Activated CD4-positive, alpha-beta T cell treated with anti-CD3 and anti-CD28 coated beads for 4 hours (primary cell): ENCODE data around the gene FLOT2.
A peak's percentile ranks its signal among the peaks of the same experiment; 100 is the strongest.
"Not testable (repeated sequence)": the region's sequence is repeated elsewhere in the genome, so short reads cannot be mapped to it uniquely, and the experiment has no call there.

ENCODE experiments used
- DNase-seq, 2 donors: peaks; one replicate each; pipeline ENCODE4 v3.0.0-alpha.2; 2020

The FLOT2 gene, protein sequence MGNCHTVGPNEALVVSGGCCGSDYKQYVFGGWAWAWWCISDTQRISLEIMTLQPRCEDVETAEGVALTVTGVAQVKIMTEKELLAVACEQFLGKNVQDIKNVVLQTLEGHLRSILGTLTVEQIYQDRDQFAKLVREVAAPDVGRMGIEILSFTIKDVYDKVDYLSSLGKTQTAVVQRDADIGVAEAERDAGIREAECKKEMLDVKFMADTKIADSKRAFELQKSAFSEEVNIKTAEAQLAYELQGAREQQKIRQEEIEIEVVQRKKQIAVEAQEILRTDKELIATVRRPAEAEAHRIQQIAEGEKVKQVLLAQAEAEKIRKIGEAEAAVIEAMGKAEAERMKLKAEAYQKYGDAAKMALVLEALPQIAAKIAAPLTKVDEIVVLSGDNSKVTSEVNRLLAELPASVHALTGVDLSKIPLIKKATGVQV

DNA sequence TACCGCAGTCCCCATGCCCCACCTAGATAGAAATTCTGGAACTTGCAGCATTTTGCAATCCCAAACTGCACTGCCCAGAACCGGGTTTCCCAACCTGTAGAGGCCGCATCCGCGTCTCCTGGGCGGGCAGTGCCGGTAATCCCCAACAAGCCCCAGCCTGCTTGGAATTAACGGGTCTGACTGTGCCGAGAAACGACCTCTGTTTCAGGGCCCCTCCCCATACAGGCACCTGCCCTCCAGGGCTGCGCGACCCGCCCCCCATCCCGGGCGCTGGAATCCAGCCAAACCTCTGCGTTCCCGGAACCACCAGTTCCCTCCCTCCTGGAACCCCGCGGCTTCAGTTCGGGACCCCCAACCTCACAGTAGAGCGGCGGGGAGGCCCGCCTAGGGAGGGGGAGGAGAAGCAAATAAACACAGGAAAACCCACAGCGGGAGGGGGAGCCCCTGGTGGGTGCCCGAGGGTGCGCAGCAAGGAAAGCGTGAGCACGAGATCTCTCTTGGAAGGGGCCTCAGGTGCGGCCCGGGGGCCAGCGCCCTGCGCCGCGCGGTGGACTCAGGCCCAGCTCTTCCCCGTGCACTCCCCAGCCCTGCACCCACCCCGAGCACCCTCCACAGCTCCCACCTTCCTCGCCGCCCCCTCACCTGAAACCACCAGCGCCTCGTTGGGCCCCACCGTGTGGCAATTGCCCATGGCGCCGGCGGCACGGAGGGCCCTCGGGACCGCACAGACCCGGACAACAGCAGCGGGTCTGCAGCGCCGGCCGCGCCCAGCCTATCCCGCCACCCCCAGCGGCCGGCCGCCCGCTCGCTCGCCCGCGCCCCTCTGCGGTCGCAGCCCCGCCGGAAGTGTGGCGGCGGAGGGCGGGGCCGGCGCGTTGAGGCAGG, at the start of gene FLOT2:
TSS of gene FLOT2 (minus strand) at position 850 of the 885 bp plus-strand sequence. CDS start at position 691, 159 bp downstream.
- DNase-seq: peak; percentile 57 to 61

DNA sequence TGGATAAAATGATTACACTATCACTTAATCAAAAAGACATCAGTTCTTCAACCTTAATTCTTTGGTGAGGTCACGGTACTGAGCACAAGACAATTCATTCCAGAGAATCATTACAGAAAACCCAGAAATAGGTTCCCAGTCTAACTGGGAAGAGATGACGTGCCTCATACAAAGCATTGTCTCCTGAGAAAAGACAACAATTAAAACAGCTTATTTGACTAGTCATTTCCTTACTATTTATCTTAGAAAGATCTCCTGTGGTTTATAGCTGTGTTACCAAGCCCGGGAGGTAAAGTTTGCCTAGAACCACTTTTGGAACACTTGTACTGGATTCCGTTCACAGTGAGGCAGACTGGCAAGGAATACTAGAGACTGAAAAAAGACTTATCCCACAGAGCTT, 48.7 kb upstream of the FLOT2 start:
- DNase-seq: no peak

- no peak for DNase-seq
Observed at GRCh38 chr17:28944862-28945741, 47.6 kb upstream of the FLOT2 start.

DNA sequence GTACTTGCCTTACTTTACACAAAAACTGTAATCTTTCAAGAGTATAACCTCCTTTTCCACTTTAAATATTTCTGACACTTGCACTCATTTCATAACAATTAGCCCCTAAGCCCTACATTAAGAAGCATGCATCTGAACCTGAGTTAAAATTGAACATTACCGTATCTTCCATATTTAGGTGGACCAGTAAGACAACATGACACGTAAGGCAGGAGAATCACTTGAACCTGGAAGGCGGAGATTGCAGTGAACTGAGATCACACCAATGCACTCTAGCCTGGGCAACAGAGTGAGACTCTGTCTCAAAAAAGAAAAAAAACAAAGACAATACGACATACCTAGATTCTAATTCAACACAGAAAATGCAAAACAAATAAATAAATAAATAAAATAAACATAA, 46.8 kb upstream of the FLOT2 start:
- no peak for DNase-seq

DNA sequence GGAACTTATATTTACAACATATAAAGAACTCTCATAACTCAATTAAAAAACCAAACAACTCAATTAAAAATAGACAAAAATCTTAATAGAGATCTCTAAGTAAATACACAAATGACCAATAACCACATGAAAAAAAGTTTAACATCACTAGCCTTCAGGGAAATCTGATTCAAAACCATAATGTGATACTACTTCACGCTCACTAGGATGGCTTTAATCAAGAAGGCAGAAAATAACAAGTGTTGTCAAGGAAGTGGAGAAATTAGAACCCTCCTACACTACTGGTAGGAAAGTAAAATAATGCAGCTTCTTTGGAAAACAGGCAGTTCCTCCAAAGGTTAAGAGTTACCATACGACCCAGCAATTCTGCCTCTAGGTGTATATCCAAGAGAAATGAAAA, 45.4 kb upstream of the FLOT2 start:
- no peak for DNase-seq

DNA sequence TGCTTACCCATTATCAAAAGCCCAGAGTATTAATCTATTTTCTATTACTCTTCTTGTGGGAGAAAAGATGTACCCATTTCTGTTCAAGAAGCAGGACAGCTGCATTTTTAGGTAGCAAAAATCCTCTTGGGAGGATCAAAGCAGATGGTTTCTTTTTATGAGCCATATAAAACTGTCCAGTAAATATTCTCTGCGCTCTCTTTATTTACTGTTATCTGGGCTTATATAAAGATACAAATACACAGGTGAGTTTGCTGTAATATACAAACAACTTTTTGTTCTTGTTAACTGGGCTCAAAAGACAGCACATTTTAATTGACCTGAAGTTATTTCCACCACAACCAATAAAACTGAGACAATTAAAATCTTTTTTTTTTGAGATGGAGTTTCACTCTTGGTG, 43.7 kb upstream of the FLOT2 start:
- no peak for DNase-seq

GRCh38 chr17:28940675-28941074, 43.1 kb upstream of the FLOT2 start:
- DNase-seq: no peak

GRCh38 chr17:28940142-28940541, 42.6 kb upstream of the FLOT2 start:
- DNase-seq: no peak

GRCh38 chr17:28938552-28938951, 41.0 kb upstream of the FLOT2 start:
- DNase-seq: no peak

- no peak for DNase-seq
Observed at GRCh38 chr17:28937044-28937729, 39.7 kb upstream of the FLOT2 start.

DNA sequence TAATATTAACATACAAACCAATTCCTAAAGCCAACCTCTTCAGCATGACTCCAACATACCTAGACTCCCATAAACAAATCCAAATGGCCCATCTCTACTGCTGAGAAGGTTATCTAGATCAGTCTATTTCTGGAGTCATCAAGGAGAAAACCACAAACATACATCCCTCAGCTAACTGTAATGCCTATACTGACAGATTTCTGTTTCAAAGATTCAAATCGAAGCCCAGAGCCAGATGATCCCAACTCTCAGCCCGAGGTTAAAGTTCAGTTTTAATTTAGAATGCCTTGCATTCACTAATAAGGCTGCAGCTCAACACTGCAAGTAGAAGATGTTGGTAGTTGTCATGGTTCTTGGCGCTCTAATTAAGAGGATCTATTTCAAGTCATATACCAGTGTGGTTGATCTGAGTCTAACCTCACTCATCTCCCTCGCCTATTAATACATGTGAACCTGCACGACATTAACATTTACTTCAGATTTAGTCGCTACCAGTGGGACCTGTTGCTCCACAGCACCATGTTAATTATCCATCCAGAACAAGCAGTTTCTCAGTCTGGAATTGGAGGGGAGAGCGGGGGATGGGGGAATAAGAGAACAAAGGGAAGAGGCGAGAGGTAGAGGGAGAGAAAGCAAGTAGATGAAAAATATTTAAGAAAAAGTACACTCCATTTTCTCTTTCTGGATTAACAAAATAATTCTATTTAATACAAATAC, 38.4 kb upstream of the FLOT2 start:
- DNase-seq: no peak

GRCh38 chr17:28934508-28934907, 37.0 kb upstream of the FLOT2 start:
- not testable (repeated sequence) for DNase-seq

- no peak for DNase-seq
Observed at GRCh38 chr17:28929787-28930186, 32.3 kb upstream of the FLOT2 start.

- DNase-seq: peak in 1 of 2 donors; percentile 18
Observed at GRCh38 chr17:28928061-28928460, 30.5 kb upstream of the FLOT2 start.

- no peak for DNase-seq
Observed at GRCh38 chr17:28926786-28927185, 29.3 kb upstream of the FLOT2 start.

GRCh38 chr17:28926366-28926765, 28.8 kb upstream of the FLOT2 start:
- DNase-seq: no peak

DNA sequence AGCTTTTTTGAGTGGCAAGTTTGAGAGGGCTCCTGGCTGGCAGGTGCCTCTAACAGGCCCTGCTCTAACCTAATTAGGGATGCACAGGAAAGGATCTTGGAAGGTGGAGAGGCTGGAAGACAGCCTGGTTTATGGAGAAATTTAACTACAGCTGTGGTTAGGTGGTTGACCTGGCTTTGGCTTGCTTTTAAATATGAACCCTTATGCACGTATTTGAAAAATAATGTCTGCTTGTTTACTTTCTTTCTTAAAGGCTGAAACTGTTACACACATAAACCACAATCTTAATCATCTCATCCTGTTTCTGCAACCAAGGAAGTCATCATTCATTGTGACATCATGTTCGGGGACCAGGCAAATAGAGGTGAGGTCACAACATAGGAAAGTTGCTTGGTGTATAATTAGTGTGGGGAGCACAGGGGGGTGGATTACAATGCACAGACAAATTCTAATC, 28.4 kb upstream of the FLOT2 start:
- peak; percentile 50 to 56 for DNase-seq

GRCh38 chr17:28920201-28920600, 22.7 kb upstream of the FLOT2 start:
- DNase-seq: no peak

- no peak for DNase-seq
Observed at GRCh38 chr17:28918295-28918694, 20.8 kb upstream of the FLOT2 start.

GRCh38 chr17:28917465-28917864, 19.9 kb upstream of the FLOT2 start:
- no peak for DNase-seq

GRCh38 chr17:28917029-28917428, 19.5 kb upstream of the FLOT2 start:
- DNase-seq: no peak
